ENCODE results near the gene MRGPRX1.

- TF ChIP-seq POLR2A (IDR thresholded peaks at IDR 0.05; ENCODE audit: low read depth, low read length) (no peak), POLR2AphosphoS5 (IDR thresholded peaks at IDR 0.05; ENCODE audit: low read depth, low read length) (no peak)
Measured at GRCh38 chr11:18958221-18958910, 19.2 kb upstream of the MRGPRX1 start.
